ENCODE measurements around the gene KRT8.
"Not testable (repeated sequence)": the region's sequence is repeated elsewhere in the genome, so short reads cannot be mapped to it uniquely, and the experiment has no call there.

Gene KRT8

GRCh38 chr12:52904509-52905300, at the start of gene KRT8:
Gene KRT8 (minus strand): TSS chr12:52905076. CDS start chr12:52904981, 95 bp downstream.
- DNase-seq (ENCODE audit: low read depth), result not testable (repeated sequence)

DNA sequence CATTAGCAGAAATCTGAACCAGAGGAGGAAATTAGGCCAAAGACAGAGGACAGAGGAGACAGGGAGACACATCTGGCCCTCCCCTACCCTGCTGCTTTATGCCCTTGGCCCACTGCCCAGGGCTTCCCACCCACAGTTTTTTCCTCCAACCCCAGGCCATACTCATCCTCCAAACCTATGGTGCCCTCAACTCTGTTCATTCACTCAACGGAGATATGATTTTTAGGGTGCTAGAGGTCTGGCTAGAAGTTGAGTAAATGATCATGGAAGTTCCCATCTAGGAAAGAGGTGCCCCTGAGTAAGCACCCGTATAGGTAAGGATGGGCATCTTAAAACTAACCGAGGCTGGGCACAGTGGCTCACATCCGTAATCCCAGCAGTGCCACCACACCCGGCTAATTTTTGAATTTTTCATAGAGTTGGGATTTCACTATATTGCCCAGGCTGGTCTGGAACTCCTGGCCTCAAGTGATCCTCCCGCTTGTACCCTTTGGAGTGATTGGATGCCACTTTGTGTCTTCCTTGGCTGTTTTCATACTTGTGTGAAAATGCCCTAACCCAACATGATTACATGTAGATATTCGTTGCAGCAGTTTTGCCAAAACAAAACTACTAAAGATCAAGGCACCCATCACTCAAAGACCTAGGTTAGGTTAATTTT, 48.4 kb upstream of the KRT8 start:
- DNase-seq (ENCODE audit: low read depth), result no peak

DNA sequence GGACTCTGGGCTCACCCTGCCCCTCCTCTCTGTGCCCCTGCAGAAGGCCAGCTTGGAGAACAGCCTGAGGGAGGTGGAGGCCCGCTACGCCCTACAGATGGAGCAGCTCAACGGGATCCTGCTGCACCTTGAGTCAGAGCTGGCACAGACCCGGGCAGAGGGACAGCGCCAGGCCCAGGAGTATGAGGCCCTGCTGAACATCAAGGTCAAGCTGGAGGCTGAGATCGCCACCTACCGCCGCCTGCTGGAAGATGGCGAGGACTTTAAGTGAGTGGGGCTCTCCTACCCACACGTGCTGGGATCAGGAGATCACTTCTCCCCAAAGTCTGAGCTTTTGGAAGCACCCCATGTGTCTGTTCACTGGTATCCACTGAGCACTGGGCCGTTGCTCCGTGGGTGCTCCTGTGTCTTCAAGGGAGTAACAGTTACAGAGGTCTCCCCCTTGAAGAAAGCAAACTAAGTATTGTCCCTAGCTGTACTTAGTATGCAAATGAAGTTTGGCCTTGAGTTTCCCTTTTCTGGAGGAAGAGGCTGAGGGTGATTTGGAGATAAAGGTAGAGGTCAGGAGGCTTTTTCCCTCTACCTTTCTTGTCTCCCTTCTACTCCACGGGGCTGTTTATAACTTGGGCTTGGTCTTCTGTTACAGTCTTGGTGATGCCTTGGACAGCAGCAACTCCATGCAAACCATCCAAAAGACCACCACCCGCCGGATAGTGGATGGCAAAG, 47.4 kb upstream of the KRT8 start:
- no peak for DNase-seq (ENCODE audit: low read depth)

DNA sequence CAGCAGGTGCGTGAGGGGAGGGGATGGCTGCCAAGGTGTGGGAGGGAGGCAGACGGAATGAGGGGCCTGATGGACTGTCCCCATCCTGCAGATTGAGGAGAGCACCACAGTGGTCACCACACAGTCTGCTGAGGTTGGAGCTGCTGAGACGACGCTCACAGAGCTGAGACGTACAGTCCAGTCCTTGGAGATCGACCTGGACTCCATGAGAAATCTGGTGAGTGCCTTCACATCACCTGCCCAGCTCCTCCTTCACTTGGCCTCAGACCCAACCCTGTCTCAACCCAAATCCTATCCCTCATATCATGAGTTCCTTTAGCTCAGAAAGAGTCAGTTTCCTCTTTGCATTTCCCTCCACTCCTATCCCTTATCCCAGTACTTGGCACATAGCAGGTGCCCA, 46.8 kb upstream of the KRT8 start:
- DNase-seq (ENCODE audit: low read depth), result no peak

DNA sequence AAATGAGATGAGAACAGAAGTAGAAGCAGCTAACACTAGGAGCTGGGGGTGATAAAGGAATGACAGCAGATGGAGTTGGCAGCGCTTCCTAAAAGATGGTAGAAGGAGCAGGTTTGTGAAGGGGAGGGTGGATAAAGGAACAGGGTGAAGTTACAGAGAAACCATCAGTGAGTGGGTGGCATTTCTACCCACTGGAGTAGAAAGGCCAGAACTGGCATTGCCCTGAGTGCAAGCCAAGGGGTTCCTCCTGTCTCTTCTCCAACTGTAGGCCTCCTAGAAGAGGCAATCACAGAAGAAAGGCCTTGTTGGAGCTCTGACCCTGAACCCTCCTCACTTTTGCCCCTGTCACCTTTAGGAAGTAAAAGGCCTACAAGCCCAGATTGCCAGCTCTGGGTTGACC, 46.2 kb upstream of the KRT8 start:
- DNase-seq (ENCODE audit: low read depth), result no peak

DNA sequence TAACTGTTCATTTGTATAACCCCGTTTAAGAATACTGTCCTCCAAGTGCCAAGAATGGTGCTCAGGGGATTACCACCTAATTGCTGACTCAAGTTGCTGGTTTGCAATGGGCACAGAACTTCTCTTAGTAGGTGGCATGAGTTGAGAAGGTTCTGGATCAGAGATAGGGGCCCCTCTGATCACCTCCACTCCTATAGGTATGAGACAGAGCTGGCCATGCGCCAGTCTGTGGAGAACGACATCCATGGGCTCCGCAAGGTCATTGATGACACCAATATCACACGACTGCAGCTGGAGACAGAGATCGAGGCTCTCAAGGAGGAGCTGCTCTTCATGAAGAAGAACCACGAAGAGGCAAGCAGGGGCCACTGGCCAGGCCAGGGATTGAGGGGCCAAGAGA, 45.7 kb upstream of the KRT8 start:
- DNase-seq (ENCODE audit: low read depth), result no peak

- DNase-seq (ENCODE audit: low read depth), result no peak
Measured at GRCh38 chr12:52949413-52950331, 44.8 kb upstream of the KRT8 start.

GRCh38 chr12:52947738-52948423, 43.0 kb upstream of the KRT8 start:
- no peak for DNase-seq (ENCODE audit: low read depth)

DNA sequence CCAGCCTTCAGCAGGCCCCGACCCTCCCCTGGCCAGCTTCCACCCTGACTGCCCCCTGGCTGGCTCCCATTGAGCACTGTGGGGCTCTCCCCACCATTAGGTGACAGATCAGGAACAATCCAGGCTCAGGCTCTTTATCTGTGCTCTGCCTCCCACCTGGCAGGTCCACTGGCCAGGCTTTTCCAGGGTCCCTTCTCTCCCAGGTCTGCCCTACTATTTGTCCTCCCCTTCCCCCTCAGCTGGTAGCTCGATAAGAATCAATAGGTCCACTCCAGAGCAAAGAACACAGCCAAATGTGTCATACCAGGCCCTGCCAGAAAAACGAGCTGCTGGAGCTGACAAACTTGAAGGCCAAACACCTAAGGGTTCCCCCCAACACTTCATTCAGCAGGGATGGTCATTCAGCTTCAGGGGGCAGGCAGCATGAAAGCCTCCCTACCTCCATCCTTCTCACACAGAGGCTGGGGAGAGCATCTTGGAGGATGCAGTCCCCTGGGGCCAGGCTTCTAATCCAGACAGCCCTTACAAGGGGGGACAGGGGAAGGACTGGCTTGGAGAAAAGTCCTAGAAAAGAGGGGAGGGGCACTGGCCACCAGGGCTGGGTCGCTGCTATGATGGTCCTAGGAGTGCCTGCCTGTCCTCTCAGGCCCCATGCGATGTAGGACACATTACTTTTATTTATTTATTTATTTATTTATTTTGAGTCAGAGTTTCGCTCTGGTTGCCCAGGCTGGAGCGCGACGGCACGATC, 42.1 kb upstream of the KRT8 start:
- DNase-seq (ENCODE audit: low read depth), result no peak

DNA sequence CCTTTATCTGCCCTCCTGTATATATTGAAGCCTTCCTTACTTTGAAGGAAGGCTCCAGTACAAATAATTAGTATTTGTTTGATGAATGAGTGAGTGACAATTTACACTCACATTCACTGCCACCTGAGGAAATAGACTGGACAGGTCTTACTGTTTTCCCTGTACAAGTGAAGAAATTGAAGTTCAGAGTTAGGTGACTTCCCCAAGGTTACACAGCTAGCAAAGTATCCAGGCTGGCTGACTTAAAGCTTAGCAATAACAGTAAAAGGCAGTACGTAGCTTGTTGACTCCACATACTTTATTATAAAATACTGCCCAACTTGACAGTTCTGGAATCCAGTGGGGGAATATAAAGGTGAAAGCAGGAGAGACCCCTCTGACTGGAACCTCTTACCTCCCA, 41.5 kb upstream of the KRT8 start:
- DNase-seq (ENCODE audit: low read depth), result no peak

GRCh38 chr12:52945389-52946232, 40.7 kb upstream of the KRT8 start:
- DNase-seq (ENCODE audit: low read depth), result no peak

- DNase-seq (ENCODE audit: low read depth), result no peak
Measured at GRCh38 chr12:52944683-52945388, 40.0 kb upstream of the KRT8 start.

- DNase-seq (ENCODE audit: low read depth), result no peak
Measured at GRCh38 chr12:52942901-52943181, 38.0 kb upstream of the KRT8 start.

- no peak for DNase-seq (ENCODE audit: low read depth)
Measured at GRCh38 chr12:52942066-52942900, 37.4 kb upstream of the KRT8 start.

- no peak for DNase-seq (ENCODE audit: low read depth)
Measured at GRCh38 chr12:52929538-52929937, 24.7 kb upstream of the KRT8 start.

DNA sequence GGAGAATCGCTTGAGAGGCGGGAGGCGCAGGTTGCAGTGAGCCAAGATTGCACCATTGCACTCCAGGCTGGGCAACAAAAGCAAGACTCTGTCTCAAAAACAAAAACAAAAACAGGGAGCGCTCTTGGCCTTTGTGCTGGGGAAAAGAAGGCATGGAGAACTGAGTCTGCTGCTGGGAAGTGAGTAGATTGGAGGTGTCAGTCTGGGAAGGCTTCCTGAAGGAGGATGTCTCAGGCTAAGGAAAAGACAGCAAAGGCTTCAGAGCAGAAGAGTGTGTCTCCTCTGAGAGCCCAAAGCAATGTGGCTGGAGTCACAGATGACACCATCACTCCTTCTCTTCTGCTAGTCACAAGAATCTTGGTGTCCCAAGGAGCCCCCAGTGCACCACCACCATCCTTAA, 23.1 kb upstream of the KRT8 start:
- no peak for DNase-seq (ENCODE audit: low read depth)

DNA sequence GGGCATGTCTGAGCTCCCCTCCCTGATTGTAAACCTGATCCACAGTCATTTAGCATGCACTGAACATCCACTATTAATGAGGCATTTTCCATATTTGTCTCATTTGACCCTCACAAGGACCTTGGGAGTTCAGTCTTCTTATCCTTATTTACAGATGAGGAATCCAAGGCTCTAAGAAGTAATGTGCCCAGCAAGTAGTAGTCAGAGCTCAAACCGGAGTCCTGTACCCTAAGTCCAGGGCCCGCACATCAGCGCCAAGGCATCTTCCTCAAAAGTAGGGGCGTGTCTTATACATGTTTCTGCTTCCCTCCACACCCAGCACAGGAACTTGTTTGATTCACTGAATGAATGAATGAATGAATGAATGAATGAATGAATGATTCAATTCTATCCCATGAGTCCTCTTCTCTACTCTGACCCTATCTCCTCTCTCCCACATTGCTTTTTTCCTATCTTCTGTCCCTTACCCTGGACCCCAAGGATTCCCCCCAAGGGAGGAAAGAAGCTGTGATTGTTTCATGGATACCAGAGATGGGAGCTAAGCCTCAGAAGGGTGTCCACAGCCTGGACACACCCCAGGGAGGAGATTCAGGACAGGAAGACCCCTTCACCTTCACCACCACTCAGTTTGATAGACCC, 21.8 kb upstream of the KRT8 start:
- no peak for DNase-seq (ENCODE audit: low read depth)

Measured in activated T-helper 9 cell treated with anti-CD3 and anti-CD28 coated beads, Interleukin-2, amount 50 U/mL, for 16 hours (primary cell).